Measurements from ENCODE around the gene GPR75.
"Not testable (repeated sequence)": the region's sequence is repeated elsewhere in the genome, so short reads cannot be mapped to it uniquely, and the experiment has no call there.

Gene GPR75

GRCh38 chr2:53840580-53840979 lies 19.2 kb downstream of the GPR75 start:
- no peak overlapping the region for H3K27ac ChIP-seq
- TF ChIP-seq CTCF (conservative IDR thresholded peaks at IDR 0.05) (no peak), ZFX (IDR thresholded peaks at IDR 0.05) (no peak)

- not testable (repeated sequence) for H3K27ac ChIP-seq
Measured at GRCh38 chr2:53829980-53830290, 29.8 kb downstream of the GPR75 start.

GRCh38 chr2:53829273-53829979 lies 30.3 kb downstream of the GPR75 start:
- H3K27ac ChIP-seq: no peak overlapping the region
- TF ChIP-seq CTCF (conservative IDR thresholded peaks at IDR 0.05): no peak
- TF ChIP-seq ZFX (IDR thresholded peaks at IDR 0.05): no peak

- H3K27ac ChIP-seq: no peak overlapping the region
- TF ChIP-seq CTCF (conservative IDR thresholded peaks at IDR 0.05) (no peak), ZFX (IDR thresholded peaks at IDR 0.05) (no peak)
Measured at GRCh38 chr2:53828331-53828730, 31.4 kb downstream of the GPR75 start.

GRCh38 chr2:53827398-53828175 lies 32.2 kb downstream of the GPR75 start:
- no peak for TF ChIP-seq ZFX (IDR thresholded peaks at IDR 0.05)
- TF ChIP-seq CTCF (conservative IDR thresholded peaks at IDR 0.05): no peak
- no peak overlapping the region for H3K27ac ChIP-seq

- H3K27ac ChIP-seq: no peak overlapping the region
- TF ChIP-seq ZFX (IDR thresholded peaks at IDR 0.05) (no peak), CTCF (conservative IDR thresholded peaks at IDR 0.05) (no peak)
Measured at GRCh38 chr2:53826587-53827397, 33.0 kb downstream of the GPR75 start.

GRCh38 chr2:53826030-53826410 lies 33.7 kb downstream of the GPR75 start:
- TF ChIP-seq ZFX (IDR thresholded peaks at IDR 0.05) (no peak), CTCF (conservative IDR thresholded peaks at IDR 0.05) (no peak)
- H3K27ac ChIP-seq: no peak overlapping the region

Data from C4-2B (cell line).